GM19238 (cell line): ENCODE measurements around the gene RHBDD1.

Experiments used
- DNase-seq: peaks from one replicate; pipeline ENCODE4 v3.0.0; 2011; ENCODE audit warnings: low spot score; ENCODE audit not compliant: insufficient read length

Gene RHBDD1

GRCh38 chr2:226835796-226836547, at the start of gene RHBDD1:
TSS of gene RHBDD1 (plus strand) at chr2:226836054. CDS start at chr2:226864694, 28,640 bp downstream.
- peak; percentile 70 for DNase-seq

GRCh38 chr2:226788064-226788463, 47.8 kb upstream of the RHBDD1 start:
- DNase-seq, result no peak

- no peak for DNase-seq
Observed at GRCh38 chr2:226788881-226789490, 46.9 kb upstream of the RHBDD1 start.

GRCh38 chr2:226790011-226790410, 45.8 kb upstream of the RHBDD1 start:
- DNase-seq, result no peak

GRCh38 chr2:226790431-226790830, 45.4 kb upstream of the RHBDD1 start:
- no peak for DNase-seq

GRCh38 chr2:226791056-226791486, 44.8 kb upstream of the RHBDD1 start:
- DNase-seq, result peak; percentile 54

GRCh38 chr2:226791487-226792081, 44.3 kb upstream of the RHBDD1 start:
- DNase-seq, result peak; percentile 98

GRCh38 chr2:226792155-226792881, 43.5 kb upstream of the RHBDD1 start:
- DNase-seq, result no peak

- no peak for DNase-seq
Observed at GRCh38 chr2:226793646-226794045, 42.2 kb upstream of the RHBDD1 start.

GRCh38 chr2:226794196-226794661, 41.6 kb upstream of the RHBDD1 start:
- no peak for DNase-seq

- DNase-seq, result no peak
Observed at GRCh38 chr2:226794751-226795171, 41.1 kb upstream of the RHBDD1 start.

- DNase-seq, result no peak
Observed at GRCh38 chr2:226795281-226796011, 40.4 kb upstream of the RHBDD1 start.

GRCh38 chr2:226796012-226796839, 39.6 kb upstream of the RHBDD1 start:
- no peak for DNase-seq

GRCh38 chr2:226796840-226797288, 39.0 kb upstream of the RHBDD1 start:
- DNase-seq, result no peak

- DNase-seq, result no peak
Observed at GRCh38 chr2:226797289-226797988, 38.4 kb upstream of the RHBDD1 start.

- no peak for DNase-seq
Observed at GRCh38 chr2:226797989-226798421, 37.8 kb upstream of the RHBDD1 start.

GRCh38 chr2:226798422-226799210, 37.2 kb upstream of the RHBDD1 start:
- DNase-seq, result peak; percentile 61

GRCh38 chr2:226799211-226799975, 36.5 kb upstream of the RHBDD1 start, which contains the start of gene IRS1:
TSS of gene IRS1 (minus strand) at chr2:226799820. CDS start at chr2:226798738, 1,082 bp downstream.
- peak; percentile 56 for DNase-seq
